ENCODE results near the gene ZCRB1.

The ZCRB1 gene

GRCh38 chr12:42267413-42268190 lies 58.3 kb downstream of the ZCRB1 start:
- no peak for TF ChIP-seq CTCF (IDR thresholded peaks at IDR 0.05; ENCODE audit: low read depth, low read length, missing control alignments)
- no peak for DNase-seq (ENCODE audit: extremely low read depth, low read depth)
- H3K4me3 ChIP-seq (replicated peaks; ENCODE audit: low read depth, low read length): no peak overlapping the region

GRCh38 chr12:42266579-42267230 lies 59.2 kb downstream of the ZCRB1 start:
- no peak overlapping the region for H3K4me3 ChIP-seq (replicated peaks; ENCODE audit: low read depth, low read length)
- TF ChIP-seq CTCF (IDR thresholded peaks at IDR 0.05; ENCODE audit: low read depth, low read length, missing control alignments): no peak
- no peak for DNase-seq (ENCODE audit: extremely low read depth, low read depth)

GRCh38 chr12:42262271-42262670 lies 63.6 kb downstream of the ZCRB1 start:
- TF ChIP-seq CTCF (IDR thresholded peaks at IDR 0.05; ENCODE audit: low read depth, low read length, missing control alignments): no peak
- no peak overlapping the region for H3K4me3 ChIP-seq (replicated peaks; ENCODE audit: low read depth, low read length)
- DNase-seq (ENCODE audit: extremely low read depth, low read depth): no peak

All from HFF-Myc (cell line).